Coronary artery (tissue), 2 donors: Measurements from ENCODE around the gene TAGAP.
"Not testable (repeated sequence)": the region's sequence is repeated elsewhere in the genome, so short reads cannot be mapped to it uniquely, and the experiment has no call there.

Experiments used
- DNase-seq: peaks from one replicate; pipeline ENCODE4 v3.0.0-alpha.2; 2017; ENCODE audit warnings: low spot score
- H3K27ac ChIP-seq, 2 donors: fragments of 200-600 bp; sonication (generic); one replicate each; pipeline ENCODE4 v1.5.1; 2016 to 2019
- H3K4me3 ChIP-seq: fragments of 200-600 bp; sonication (generic); 2 replicates; pipeline ENCODE4 v1.5.1; 2016; ENCODE audit warnings: mild to moderate bottlenecking, moderate library complexity
- TF ChIP-seq, protein P1 (sequence below): fragments of 200-600 bp; sonication (generic); IDR thresholded peaks from one replicate; pipeline ENCODE4 v1.5.1; 2019; ENCODE audit warnings: antibody characterized with exemption

Gene TAGAP

DNA sequence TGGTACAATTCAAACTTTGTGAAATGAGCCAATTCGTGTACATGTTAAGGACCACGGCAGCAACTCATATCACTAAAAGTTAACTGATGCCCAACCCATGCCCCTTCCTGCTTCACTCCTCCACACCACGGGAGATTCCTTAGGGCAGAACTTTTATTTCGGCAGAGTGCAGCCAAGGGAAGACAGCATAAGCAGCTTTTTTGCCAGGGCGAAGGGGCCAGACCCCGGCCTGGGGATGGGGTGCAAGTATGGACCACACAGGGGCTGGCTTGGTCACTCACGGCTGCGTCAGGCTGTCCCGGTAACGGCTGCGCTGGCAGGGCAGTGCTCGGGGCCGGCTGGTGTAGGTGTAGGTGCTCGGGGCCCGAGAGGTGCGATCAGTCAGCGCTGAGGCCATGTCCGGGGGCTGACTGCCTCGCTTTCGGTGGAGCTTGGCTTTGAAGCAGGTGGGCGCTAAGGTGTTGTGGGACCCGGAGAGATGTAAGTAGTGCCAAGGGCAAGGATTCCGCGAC lies 45.6 kb downstream of the TAGAP start:
- TF ChIP-seq, protein P1, sequence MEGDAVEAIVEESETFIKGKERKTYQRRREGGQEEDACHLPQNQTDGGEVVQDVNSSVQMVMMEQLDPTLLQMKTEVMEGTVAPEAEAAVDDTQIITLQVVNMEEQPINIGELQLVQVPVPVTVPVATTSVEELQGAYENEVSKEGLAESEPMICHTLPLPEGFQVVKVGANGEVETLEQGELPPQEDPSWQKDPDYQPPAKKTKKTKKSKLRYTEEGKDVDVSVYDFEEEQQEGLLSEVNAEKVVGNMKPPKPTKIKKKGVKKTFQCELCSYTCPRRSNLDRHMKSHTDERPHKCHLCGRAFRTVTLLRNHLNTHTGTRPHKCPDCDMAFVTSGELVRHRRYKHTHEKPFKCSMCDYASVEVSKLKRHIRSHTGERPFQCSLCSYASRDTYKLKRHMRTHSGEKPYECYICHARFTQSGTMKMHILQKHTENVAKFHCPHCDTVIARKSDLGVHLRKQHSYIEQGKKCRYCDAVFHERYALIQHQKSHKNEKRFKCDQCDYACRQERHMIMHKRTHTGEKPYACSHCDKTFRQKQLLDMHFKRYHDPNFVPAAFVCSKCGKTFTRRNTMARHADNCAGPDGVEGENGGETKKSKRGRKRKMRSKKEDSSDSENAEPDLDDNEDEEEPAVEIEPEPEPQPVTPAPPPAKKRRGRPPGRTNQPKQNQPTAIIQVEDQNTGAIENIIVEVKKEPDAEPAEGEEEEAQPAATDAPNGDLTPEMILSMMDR = no peak
- peak overlapping the region; percentile 52 to 78 for H3K27ac ChIP-seq
- DNase-seq = no peak
- peak overlapping the region; percentile 83 for H3K4me3 ChIP-seq

DNA sequence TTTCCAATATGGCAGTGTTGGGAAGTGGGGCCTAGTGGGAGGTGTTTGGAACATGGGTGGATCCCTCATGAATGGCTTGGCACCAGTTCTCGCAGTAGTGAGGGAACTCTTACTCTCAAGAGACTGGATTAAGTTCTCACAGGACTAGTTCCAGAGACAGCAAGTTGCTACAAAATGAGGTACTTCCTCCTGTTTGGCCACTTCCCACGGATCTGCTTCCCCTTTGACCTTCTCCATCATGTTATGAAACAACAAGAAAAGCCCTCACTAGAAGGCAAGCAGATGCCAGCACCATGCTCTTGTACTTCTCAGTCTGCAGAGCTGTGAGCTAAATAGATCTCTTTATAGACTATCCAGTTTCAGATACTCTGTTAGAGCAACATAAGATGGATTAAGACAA lies 47.9 kb downstream of the TAGAP start:
- TF ChIP-seq, protein P1 = no peak
- no peak for DNase-seq
- H3K4me3 ChIP-seq = no peak overlapping the region
- no peak overlapping the region for H3K27ac ChIP-seq

DNA sequence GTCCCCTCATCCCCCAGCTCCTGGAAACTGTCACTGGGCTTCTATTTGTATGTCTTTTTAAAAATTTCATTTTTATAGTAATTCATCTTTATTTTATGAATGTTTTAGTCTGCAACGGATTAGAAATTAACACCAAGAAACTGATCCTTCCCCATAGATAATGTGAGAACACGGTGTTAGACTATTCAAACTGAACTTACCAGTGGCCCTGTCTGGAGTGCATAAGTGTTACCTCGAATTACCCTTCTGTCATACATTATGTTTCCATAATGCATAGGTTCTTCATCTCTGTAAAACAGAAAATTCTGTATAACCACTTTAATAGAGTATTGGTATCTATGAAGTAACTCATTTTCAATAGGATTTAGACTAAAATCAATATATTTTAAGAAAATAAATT lies 51.2 kb downstream of the TAGAP start:
- no peak for DNase-seq
- TF ChIP-seq, protein P1 = no peak
- H3K4me3 ChIP-seq = no peak overlapping the region
- no peak overlapping the region for H3K27ac ChIP-seq

DNA sequence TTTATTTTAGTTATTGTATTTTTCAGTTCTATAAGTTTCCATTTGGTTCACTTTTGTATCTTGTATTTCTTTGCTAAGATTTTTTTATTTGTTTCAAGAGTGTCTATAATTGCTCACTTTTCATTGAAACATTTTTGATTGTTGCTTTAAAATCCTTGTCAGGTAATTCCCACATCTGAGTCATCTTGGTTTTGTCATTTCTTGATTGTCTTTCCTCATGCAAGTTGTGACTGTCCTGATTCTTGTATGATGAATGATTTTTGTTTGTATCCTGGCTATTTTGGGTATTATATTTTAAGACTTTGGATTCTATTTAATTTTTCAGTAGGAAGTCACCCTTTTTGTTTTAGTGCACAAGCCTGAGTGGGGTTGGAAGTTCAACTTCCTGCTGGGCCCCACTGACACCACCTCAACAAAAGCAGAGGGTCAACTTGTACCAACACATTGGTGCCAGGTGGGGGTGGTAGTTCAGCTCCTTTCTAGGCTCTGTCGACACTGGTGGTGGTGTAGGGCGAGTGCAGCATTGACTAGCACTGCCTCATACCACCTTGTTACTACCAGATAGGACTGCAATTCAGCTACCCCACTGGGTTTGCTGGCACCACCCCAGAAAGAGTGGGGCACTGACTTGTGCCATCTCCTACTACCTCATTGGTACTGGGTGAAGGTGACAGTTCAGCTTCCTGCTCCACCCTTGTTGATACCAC lies 53.6 kb downstream of the TAGAP start:
- no peak overlapping the region for H3K27ac ChIP-seq
- DNase-seq = no peak
- TF ChIP-seq, protein P1 = no peak
- H3K4me3 ChIP-seq = no peak overlapping the region

DNA sequence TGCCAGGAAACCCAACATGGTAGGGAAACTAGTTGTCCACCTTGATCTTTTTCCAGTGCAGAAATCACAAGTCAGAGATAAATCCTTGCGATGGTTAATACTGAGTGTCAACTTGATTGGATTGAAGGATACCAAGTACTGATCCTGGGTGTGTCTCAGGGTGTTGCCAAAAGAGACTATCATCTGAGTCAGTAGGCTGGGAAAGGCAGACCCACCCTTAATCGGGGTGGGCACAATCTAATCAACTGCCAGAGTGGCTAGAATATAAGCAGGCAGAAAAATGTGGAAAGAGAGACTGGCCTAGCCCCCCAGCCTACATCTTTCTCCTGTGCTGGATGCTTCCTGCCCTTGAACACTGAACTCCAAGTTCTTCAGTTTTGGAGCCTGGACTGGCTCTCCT lies 55.1 kb downstream of the TAGAP start:
- H3K27ac ChIP-seq = not testable (repeated sequence)

DNA sequence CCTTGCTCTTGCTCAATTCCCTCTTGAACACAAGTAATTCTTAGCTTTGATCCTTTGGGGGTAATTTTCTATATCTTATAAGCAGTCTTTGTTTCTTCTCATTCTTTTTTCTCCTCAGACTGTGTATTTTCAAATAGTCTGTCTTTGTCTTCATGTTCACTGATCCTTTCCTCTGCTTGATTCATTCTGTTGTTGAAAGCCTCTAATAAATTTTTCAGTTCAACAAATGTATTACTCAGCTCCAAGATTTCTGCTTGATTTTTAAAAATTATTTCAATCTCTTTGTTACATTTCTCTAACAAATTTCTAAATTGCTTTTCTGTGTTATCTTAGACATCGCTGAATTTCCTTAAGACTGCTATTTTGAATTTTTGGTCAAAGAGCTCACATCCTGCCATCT lies 56.3 kb downstream of the TAGAP start:
- H3K4me3 ChIP-seq = no peak overlapping the region
- TF ChIP-seq, protein P1 = no peak
- no peak for DNase-seq
- no peak overlapping the region for H3K27ac ChIP-seq

More for the DNA sequence above, 55.1 kb downstream of the TAGAP start:
- not testable (repeated sequence) for H3K4me3 ChIP-seq, DNase-seq

DNA sequence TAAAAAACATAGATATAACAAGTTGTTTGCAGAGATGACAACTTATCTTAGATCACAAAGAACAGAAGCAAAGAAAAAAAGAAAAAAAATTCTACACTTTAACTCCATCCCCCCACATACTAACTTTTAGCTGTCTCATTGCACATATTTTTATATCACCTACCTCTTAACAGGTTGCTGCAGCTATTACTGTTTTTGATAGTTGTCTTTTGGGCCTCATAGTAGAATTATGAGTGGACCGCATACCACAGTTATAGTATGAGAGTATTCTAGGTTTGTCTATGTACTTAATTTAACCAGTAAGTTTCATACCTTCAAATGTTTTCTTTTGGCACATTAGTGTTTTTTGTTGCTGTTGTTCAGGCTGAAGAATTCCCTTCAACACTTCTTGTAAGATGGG lies 57.1 kb downstream of the TAGAP start:
- TF ChIP-seq, protein P1 = no peak
- H3K27ac ChIP-seq = no peak overlapping the region
- no peak overlapping the region for H3K4me3 ChIP-seq
- no peak for DNase-seq
